ENCODE data around the gene SYNE4.

The SYNE4 gene

DNA sequence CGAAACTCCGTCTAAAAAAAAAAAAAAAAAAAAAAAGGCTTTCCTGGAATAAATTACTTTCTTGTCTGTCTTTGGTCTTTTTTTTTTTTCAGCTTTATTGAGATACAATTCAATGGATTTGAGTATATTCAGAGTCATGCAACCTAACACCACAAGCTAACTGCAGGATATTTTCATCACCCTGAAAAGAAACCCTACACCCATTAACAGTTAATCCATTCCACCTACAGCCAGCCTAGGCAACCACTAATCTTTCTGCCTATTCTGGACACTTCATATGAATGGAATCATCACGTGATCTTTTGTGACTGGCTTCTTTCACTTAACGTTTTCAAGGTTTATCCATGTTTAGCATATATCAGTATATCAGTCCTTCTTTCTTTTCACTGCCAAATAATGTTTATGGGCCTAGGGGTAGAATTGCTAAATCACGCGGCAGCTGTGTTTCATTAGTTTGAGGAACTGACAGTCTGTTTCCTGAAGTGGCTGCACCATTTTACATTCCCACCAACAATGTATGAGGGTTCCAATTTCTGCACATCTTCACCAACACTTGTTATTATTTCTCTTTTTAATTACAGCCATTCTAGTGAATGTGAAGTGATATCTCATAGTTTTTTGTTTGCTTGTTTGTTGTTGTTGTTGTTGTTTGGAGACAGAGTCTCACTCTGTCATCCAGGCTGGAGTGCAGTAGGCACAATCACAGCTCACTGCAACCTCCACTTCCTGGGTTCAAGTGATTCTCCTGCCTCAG lies 52.6 kb downstream of the SYNE4 start:
- DNase-seq, result no peak
